CD4-positive, alpha-beta T cell treated with Interleukin-15 for 1 hour (primary cell): ENCODE data around the gene NOPCHAP1.
"Not testable (repeated sequence)": the region's sequence is repeated elsewhere in the genome, so short reads cannot be mapped to it uniquely, and the experiment has no call there.

Experiments used
- DNase-seq: peaks from one replicate; pipeline ENCODE4 v3.0.0-alpha.2; 2020

NOPCHAP1 gene

GRCh38 chr12:104966677-104967076, 19.4 kb upstream of the NOPCHAP1 start:
- DNase-seq, result no peak

- no peak for DNase-seq
These were observed 16.8 kb upstream of the NOPCHAP1 start for GRCh38 chr12:104969343-104969742.

GRCh38 chr12:104971306-104971705, 14.8 kb upstream of the NOPCHAP1 start:
- DNase-seq, result no peak

- DNase-seq, result no peak
These were observed 12.9 kb upstream of the NOPCHAP1 start for GRCh38 chr12:104973250-104973649.

GRCh38 chr12:104974626-104975290, 11.4 kb upstream of the NOPCHAP1 start:
- peak; percentile 76 for DNase-seq

GRCh38 chr12:104975587-104976343, 10.4 kb upstream of the NOPCHAP1 start:
- no peak for DNase-seq

- DNase-seq, result no peak
These were observed 9.4 kb upstream of the NOPCHAP1 start for GRCh38 chr12:104976703-104977102.

GRCh38 chr12:104977688-104978087, 8.4 kb upstream of the NOPCHAP1 start:
- not testable (repeated sequence) for DNase-seq

- no peak for DNase-seq
These were observed 910 bp upstream of the NOPCHAP1 start for GRCh38 chr12:104985206-104985605.

GRCh38 chr12:104990950-104991349, 4.8 kb downstream of the NOPCHAP1 start:
- no peak for DNase-seq

GRCh38 chr12:104991565-104992128, 5.5 kb downstream of the NOPCHAP1 start:
- no peak for DNase-seq

GRCh38 chr12:104994336-104994735, 8.2 kb downstream of the NOPCHAP1 start:
- no peak for DNase-seq

GRCh38 chr12:104997541-104997940, 11.4 kb downstream of the NOPCHAP1 start:
- DNase-seq, result no peak

- DNase-seq, result no peak
These were observed 12.6 kb downstream of the NOPCHAP1 start for GRCh38 chr12:104998423-104999346.

GRCh38 chr12:104999347-104999685, 13.2 kb downstream of the NOPCHAP1 start:
- no peak for DNase-seq

- DNase-seq, result no peak
These were observed 15.4 kb downstream of the NOPCHAP1 start for GRCh38 chr12:105001476-105001875.

GRCh38 chr12:105013892-105014291, 27.8 kb downstream of the NOPCHAP1 start:
- no peak for DNase-seq

- DNase-seq, result no peak
These were observed 28.5 kb downstream of the NOPCHAP1 start for GRCh38 chr12:105014603-105015002.

GRCh38 chr12:105015543-105015942, 29.4 kb downstream of the NOPCHAP1 start:
- DNase-seq, result no peak

GRCh38 chr12:105018012-105018411, 31.9 kb downstream of the NOPCHAP1 start:
- no peak for DNase-seq

GRCh38 chr12:105018776-105019175, 32.7 kb downstream of the NOPCHAP1 start:
- no peak for DNase-seq

- no peak for DNase-seq
These were observed 34.3 kb downstream of the NOPCHAP1 start for GRCh38 chr12:105020241-105020962.
